Mesodermal cell (in vitro differentiated cells): ENCODE results near the gene NPAS3.

Experiments
- H3K27ac ChIP-seq: 2 replicates; pipeline ENCODE4 v1.7.0; 2013; ENCODE audit warnings: mild to moderate bottlenecking, low read depth, low read length, moderate library complexity; ENCODE audit not compliant: severe bottlenecking
- H3K36me3 ChIP-seq: 2 replicates; pipeline ENCODE4 v1.7.1; 2013; ENCODE audit warnings: mild to moderate bottlenecking, low read length, moderate library complexity; ENCODE audit not compliant: control insufficient read depth, insufficient read depth
- H3K4me1 ChIP-seq: one replicate; pipeline ENCODE4 v1.7.1; 2013; ENCODE audit warnings: mild to moderate bottlenecking, low read length; ENCODE audit not compliant: insufficient read depth, control insufficient read depth, poor library complexity, severe bottlenecking
- H3K4me3 ChIP-seq: 2 replicates; pipeline ENCODE4 v1.7.0; 2013; ENCODE audit warnings: low read length, control low read depth, mild to moderate bottlenecking; ENCODE audit not compliant: insufficient read depth, poor library complexity, severe bottlenecking; ENCODE audit errors: extremely low read depth
- H3K9me3 ChIP-seq: 2 replicates; pipeline ENCODE4 v1.7.1; 2013; ENCODE audit warnings: mild to moderate bottlenecking, low read length, moderate library complexity; ENCODE audit not compliant: control insufficient read depth
- WGBS, 2 experiments: methylation state at CpG; one replicate each; pipeline ENCODE4 v1.1.5; 2013; ENCODE audit warnings: missing lambda C conversion rate in 2 of 2; ENCODE audit not compliant: insufficient coverage in 2 of 2; 5-methylcytosine and 5-hydroxymethylcytosine counted together

The NPAS3 gene

GRCh38 chr14:33810308-33810707, 871.6 kb downstream of the NPAS3 start:
- no peak overlapping the region for H3K27ac ChIP-seq
- no peak overlapping the region for H3K4me3 ChIP-seq
- H3K4me1 ChIP-seq = no peaks in the 10 kb centered on the region
- H3K9me3 ChIP-seq = no peaks in the 10 kb centered on the region
- no peaks in the 10 kb centered on the region for H3K36me3 ChIP-seq
- 96 to 98% methylated on average over 6 of the region's 6 CpGs for WGBS, 2 experiments

GRCh38 chr14:33811721-33812120, 873.0 kb downstream of the NPAS3 start:
- Histone ChIP-seq H3K36me3 (no peaks in the 10 kb centered on the region), H3K4me1 (no peaks in the 10 kb centered on the region), H3K9me3 (no peaks in the 10 kb centered on the region), H3K27ac (no peak overlapping the region), H3K4me3 (no peak overlapping the region)
- WGBS, 2 experiments = 100% methylated on average over 1 of the region's 2 CpGs

- no peaks in the 10 kb centered on the region for H3K4me1 ChIP-seq
- no peak overlapping the region for H3K27ac ChIP-seq
- no peaks in the 10 kb centered on the region for H3K36me3 ChIP-seq
- WGBS, 2 experiments = no CpG with 5 or more reads among the region's 7 CpGs
- no peak overlapping the region for H3K4me3 ChIP-seq
- H3K9me3 ChIP-seq = no peaks in the 10 kb centered on the region
Observed at GRCh38 chr14:33812181-33812580, 873.5 kb downstream of the NPAS3 start.

- Histone ChIP-seq H3K4me3 (no peak overlapping the region), H3K27ac (no peak overlapping the region), H3K36me3 (no peaks in the 10 kb centered on the region), H3K4me1 (no peaks in the 10 kb centered on the region), H3K9me3 (no peaks in the 10 kb centered on the region)
- WGBS, 2 experiments = 46 to 62% methylated on average over 1 of the region's 2 CpGs
Observed at GRCh38 chr14:33812601-33813000, 873.9 kb downstream of the NPAS3 start.

- Histone ChIP-seq H3K9me3 (no peaks in the 10 kb centered on the region), H3K4me1 (no peaks in the 10 kb centered on the region), H3K4me3 (no peak overlapping the region), H3K36me3 (no peaks in the 10 kb centered on the region), H3K27ac (no peak overlapping the region)
- WGBS, 2 experiments = 85 to 86% methylated on average over 2 of the region's 2 CpGs
Observed at GRCh38 chr14:33814010-33814409, 875.3 kb downstream of the NPAS3 start.

GRCh38 chr14:33833706-33834465, 895.2 kb downstream of the NPAS3 start:
- H3K27ac ChIP-seq = no peak overlapping the region
- H3K36me3 ChIP-seq = no peaks in the 10 kb centered on the region
- no peak overlapping the region for H3K4me3 ChIP-seq
- H3K4me1 ChIP-seq = peaks cover 3% of the 10 kb centered on the region
- H3K9me3 ChIP-seq = no peaks in the 10 kb centered on the region
- WGBS, 2 experiments = 86% methylated on average over 15 to 16 of the region's 16 CpGs

GRCh38 chr14:33834466-33835260, 896.0 kb downstream of the NPAS3 start:
- 81 to 90% methylated on average over 3 to 7 of the region's 8 CpGs for WGBS, 2 experiments
- no peaks in the 10 kb centered on the region for H3K36me3 ChIP-seq
- peaks cover 3% of the 10 kb centered on the region for H3K4me1 ChIP-seq
- H3K27ac ChIP-seq = no peak overlapping the region
- H3K4me3 ChIP-seq = no peak overlapping the region
- H3K9me3 ChIP-seq = no peaks in the 10 kb centered on the region

- WGBS, 2 experiments = 70 to 89% methylated on average over 2 to 4 of the region's 6 CpGs
- peaks cover 3% of the 10 kb centered on the region for H3K4me1 ChIP-seq
- no peaks in the 10 kb centered on the region for H3K9me3 ChIP-seq
- H3K4me3 ChIP-seq = no peak overlapping the region
- H3K27ac ChIP-seq = no peak overlapping the region
- no peaks in the 10 kb centered on the region for H3K36me3 ChIP-seq
Observed at GRCh38 chr14:33835261-33835655, 896.6 kb downstream of the NPAS3 start.

- Histone ChIP-seq H3K27ac (no peak overlapping the region), H3K4me3 (no peak overlapping the region), H3K4me1 (peaks cover 3% of the 10 kb centered on the region), H3K9me3 (no peaks in the 10 kb centered on the region), H3K36me3 (no peaks in the 10 kb centered on the region)
- WGBS, 2 experiments = 60 to 100% methylated on average over 1 of the region's 3 CpGs
Observed at GRCh38 chr14:33835677-33836076, 897.0 kb downstream of the NPAS3 start.

GRCh38 chr14:33836203-33836899, 897.7 kb downstream of the NPAS3 start:
- Histone ChIP-seq H3K9me3 (no peaks in the 10 kb centered on the region), H3K4me1 (peaks cover 3% of the 10 kb centered on the region), H3K27ac (no peak overlapping the region), H3K36me3 (no peaks in the 10 kb centered on the region), H3K4me3 (no peak overlapping the region)
- 95 to 96% methylated on average over 5 of the region's 9 CpGs for WGBS, 2 experiments
